Stimulated activated CD4-positive, alpha-beta T cell treated with anti-CD3 and anti-CD28 coated beads, Interleukin-1b, Interleukin-23, amount 100 ng/mL, for 1 hour (primary cell): Measurements from ENCODE around the gene EYS.
"Not testable (repeated sequence)": the region's sequence is repeated elsewhere in the genome, so short reads cannot be mapped to it uniquely, and the experiment has no call there.

ENCODE experiments used
- DNase-seq, 2 donors: peaks; one replicate each; pipeline ENCODE4 v3.0.0-alpha.2; 2020; ENCODE audit warnings: low read depth in 2 of 2

Gene EYS

DNA sequence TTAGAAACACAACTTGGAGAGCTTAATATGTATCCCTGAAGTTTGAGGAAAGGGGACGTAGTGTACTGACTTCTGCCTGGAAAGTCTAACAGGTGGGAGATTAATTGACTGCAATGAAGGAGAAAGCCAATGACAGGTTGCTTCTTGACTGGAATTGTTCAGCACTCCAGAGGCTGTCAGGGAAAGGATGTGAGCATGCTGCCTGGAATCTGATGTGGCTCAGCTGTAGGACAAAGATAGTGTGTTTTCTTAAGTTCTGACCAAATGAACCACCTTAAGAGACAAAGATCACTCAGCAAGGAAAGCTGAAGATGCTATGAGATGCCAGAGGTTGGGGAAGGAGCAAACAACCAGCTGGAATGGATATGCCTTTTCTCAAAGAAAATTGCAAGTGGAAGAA lies 1885.6 kb downstream of the EYS start:
- no peak for DNase-seq

GRCh38 chr6:63819831-63820230 lies 1887.2 kb downstream of the EYS start:
- no peak for DNase-seq

- DNase-seq = no peak
Observed at GRCh38 chr6:63817492-63818050, 1889.5 kb downstream of the EYS start.

DNA sequence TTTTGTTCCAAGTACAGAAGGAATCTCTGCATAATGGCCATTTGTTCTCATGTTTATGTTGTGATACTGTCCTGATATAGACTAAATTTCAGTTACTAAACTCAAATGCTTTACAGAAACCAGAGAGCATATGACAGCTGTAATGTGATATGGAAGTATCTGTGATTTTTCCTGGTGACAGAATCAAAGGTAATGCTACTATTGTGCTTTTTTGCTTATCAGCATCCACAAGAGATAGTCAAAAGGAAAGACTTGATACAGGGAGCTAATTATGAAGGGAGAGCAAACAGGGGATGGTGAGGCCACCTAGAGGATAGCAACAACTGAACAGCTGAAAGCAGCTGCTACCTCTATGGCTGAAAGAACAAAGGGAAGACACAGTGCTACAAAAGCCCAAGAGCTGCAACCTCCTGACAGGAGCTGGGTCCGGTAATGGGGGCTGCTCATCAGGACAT lies 1890.0 kb downstream of the EYS start:
- DNase-seq = no peak

DNA sequence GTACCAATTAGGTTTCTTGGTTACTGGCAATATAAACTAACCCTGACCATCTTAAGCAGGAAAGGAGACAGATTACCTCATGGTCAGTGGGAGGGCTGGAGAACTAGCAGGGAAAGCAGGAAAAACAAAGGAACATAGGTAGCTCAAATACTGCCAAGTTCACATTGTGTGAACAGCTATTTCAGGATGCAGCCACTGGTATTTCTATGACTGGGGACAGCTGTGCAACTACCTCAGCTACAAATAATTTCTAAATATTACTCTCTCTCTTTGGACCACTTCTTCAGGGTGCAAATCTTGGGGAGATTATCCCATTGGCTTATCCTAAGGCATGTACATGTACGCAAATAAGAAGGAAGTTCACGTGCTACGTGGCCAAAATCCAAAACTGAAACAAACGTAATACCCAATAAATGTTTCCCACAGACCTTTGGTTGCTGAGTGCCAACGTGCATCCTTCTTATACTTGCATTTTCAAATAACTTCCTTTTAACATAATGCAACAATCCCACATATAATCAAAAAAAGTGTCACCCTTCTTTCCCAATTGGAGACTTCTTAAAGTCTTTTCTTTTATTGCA lies 1890.5 kb downstream of the EYS start:
- no peak for DNase-seq

DNA sequence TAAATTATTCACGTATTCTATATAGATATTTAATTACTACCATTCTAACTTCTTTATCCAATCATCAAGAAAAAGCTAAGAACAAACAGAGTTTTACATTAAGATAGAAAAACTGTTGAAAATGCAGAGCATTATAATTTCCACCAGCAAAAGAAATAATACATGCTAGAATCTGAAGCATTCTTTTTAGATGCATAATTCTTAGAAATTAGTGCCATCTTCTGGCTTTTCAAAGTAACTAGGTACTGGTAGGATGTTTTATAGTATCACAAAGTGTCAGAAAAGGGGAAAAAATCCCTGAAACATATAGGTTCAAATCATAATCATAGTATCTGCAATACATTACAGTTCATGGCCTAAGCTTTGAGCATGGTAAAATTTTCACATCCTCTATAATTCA lies 1892.6 kb downstream of the EYS start:
- DNase-seq = no peak

DNA sequence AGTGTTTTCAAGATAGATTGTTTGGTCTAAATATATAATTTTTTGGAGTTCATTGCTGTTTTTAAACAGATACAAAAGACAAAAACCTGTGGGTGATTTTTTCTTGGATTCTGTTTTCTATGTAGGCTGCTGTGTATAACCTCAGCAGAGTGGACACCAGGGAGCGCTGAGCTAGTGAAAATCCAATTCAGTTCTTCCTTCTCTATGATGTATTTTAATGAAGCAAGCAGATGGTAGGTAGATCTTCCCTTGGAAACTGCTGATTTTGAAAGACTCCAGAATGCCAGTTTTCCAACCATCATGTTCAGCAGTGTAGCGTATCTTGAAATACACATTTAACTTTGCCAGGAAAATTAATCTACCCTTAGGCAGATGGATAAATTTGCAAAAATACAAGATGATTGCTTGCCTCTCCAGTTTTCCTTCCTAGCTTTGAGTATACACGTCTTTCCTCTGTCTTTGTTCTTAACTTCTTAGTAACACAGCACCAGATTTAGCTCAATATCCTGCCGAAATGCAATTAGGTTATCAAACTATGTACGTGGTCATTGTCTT lies 1893.4 kb downstream of the EYS start:
- DNase-seq = no peak

GRCh38 chr6:63808576-63808975 lies 1898.5 kb downstream of the EYS start:
- no peak for DNase-seq

DNA sequence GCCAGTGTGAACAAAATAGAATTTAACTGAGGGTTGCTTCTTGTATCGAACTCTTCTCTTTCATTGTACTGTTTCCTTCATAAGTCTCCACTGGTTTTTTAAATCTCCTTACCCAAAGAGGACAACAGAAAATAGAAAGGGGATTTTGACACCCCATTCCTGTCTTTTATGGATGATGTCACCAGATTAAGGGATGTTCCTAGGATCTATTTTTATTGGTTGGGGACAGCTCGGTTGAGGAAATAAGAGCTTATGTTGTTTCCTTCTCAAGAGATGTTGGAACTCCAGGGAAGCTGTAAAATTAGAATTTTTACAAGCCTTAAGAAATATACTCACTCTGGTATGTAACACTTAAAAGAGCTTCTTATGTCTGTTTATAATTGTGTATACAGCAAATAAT lies 1900.0 kb downstream of the EYS start:
- DNase-seq = no peak

DNA sequence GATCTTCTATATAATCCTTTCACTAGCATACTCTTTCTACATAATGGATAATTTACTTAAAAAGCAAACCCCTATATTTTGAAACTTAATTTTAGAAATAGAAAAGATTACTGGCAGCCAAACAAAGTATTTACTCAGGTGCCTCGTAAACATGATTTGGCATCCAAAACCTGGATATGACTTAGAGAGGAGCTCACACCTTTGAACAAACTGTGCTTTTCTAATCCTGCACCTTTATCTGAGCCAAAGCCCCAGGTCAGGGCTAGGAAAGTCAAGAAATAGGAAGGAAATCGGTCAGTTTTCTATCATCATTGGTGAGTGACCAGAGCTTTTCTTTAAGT lies 1900.5 kb downstream of the EYS start:
- DNase-seq = no peak

DNA sequence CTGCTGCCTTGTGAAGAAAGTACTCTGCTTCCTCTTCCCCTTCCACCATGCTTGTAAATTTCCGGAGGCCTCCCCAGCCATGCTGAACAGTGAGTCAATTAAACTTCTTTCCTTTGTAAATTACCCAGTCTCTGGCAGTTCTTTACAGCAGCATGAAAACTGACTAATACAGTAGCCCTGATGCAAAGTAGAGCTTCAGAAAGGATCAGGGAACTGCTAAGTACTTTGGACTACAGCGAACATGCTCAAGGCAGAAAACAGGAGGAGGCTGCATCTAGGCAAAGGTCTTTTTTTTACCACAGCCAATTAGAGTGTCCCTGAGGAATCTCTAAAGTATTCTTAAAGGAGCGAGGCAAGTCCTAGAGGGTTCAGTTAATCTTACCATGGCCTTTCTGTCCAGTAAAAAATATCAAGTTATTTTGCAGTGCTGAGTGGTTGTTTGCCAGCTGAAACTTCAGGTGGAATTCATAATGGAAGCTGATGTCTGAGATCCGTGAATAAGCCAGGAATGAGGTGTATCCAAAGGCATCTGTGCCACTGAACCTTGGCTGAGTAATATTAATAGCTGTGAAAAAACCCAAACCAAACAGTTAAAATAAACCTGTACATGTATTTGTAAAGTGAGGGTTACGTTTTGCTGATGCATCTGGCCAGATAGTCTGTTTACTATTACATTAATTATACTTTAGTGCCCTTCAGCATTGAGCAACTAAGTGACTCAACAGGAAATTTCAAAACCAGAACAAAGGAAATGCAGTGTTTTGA lies 1901.0 kb downstream of the EYS start:
- no peak for DNase-seq

GRCh38 chr6:63805345-63805744 lies 1901.7 kb downstream of the EYS start:
- no peak for DNase-seq

- DNase-seq = no peak
Observed at GRCh38 chr6:63804381-63804956, 1902.6 kb downstream of the EYS start.

DNA sequence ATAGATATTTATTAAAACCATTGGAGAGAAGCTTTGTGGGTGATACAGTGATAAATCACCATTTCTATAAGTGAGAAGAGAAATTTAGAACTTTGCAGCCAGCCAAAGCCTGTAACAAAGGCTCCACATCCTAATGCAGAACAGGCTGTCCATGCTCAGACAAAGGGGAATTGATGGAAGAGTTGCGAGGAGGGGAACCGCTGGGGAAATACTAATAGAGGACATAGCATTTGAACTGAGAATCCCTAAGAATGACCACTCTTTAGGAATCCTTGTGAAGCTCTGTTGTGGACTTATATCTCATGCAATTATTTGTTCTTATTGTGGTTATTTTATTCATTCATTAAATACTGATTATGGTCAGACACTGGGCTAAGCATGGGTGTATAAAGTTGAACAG lies 1903.7 kb downstream of the EYS start:
- no peak for DNase-seq

GRCh38 chr6:63802606-63803206 lies 1904.3 kb downstream of the EYS start:
- no peak for DNase-seq

DNA sequence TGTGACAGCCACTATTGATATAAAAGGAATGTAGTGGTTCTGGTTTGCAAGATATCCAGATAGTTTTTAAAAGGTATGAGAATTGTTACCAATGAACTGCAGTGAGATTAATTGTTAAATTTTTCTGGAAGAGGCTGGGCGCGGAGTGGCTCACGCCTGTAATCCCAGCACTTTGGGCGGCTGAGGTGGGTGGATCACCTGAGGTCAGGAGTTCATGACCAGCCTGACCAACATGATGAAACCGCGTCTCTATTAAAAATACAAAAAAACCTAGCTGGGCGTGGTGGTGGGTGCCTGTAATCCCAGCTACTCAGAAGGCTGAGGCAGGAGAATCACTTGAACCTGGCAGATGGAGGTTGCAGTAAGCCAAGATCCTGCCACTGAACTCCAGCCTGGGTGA lies 1906.6 kb downstream of the EYS start:
- DNase-seq = not testable (repeated sequence)

GRCh38 chr6:63799813-63800212 lies 1907.2 kb downstream of the EYS start:
- no peak for DNase-seq

GRCh38 chr6:63799313-63799712 lies 1907.7 kb downstream of the EYS start:
- DNase-seq = no peak

- DNase-seq = no peak
Observed at GRCh38 chr6:63798378-63798777, 1908.6 kb downstream of the EYS start.

- DNase-seq = no peak
Observed at GRCh38 chr6:63797721-63798120, 1909.3 kb downstream of the EYS start.

DNA sequence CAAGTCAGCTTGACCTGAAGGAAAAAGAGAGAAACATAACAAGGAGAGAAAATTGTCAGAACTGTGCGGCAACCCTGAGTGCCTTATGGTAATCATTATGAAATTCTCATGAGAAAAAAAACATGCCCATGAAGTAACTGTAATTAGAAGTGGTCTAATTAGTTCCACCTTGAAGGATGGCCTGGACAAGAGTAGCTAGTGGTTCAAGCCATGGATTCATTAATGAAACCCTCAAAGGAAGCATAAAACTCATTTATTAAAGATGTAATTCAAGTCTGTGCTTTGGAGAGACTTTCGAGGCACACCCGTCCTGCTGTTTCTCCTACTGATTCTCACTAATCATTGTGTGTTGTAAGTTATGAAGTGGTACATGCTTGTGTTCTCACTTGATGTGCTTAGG lies 1911.2 kb downstream of the EYS start:
- DNase-seq = no peak

DNA sequence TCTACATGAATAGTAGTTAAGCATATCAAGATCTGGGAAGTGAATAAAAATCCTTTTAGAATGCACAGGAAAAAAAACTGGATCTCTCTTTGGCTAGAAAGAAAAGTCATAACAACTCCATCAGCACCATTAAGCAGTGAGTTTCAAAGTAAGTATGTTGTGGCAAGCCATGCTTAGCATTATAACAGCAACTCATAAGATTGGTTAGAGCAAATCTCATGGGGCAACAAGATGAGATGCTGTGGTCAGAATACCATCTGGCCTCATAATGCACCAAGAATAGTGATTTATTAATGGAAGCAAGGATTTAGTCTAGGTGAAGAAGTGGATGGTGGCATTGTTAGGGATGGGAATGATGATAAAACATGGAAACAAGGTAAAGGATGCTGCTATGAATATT lies 1912.0 kb downstream of the EYS start:
- DNase-seq = no peak
